CD4-positive, CD25-positive, alpha-beta regulatory T cell (primary cell): ENCODE measurements around the gene GUCY2F. TPM values are rescaled to one million over a fixed set of nuclear protein-coding genes. Genes with fewer than 3 reads are reported as not detected.

ENCODE experiments used
- ATAC-seq, 2 donors: fragments of 150-1000 bp; cut with Tn5 transposase; one replicate each; pipeline ENCODE4 v1.10.0; 2021; ENCODE audit warnings: low read depth in 2 of 2, moderate number of reproducible peaks in 2 of 2, moderate library complexity in 1 of 2
- DNase-seq, 3 donors: peaks; one replicate each; pipeline versions ENCODE4 v3.0.0 to v3.0.0-alpha.2; 2012 to 2022; ENCODE audit warnings: mixed read lengths in 1 of 3
- H3K27ac ChIP-seq: one replicate; pipeline ENCODE4 v1.7.0; 2013; ENCODE audit warnings: mild to moderate bottlenecking, low read length; ENCODE audit not compliant: insufficient read depth, poor library complexity, severe bottlenecking
- H3K27me3 ChIP-seq: one replicate; pipeline ENCODE4 v1.7.0; 2013; ENCODE audit warnings: low read length; ENCODE audit not compliant: control insufficient read depth, insufficient read depth
- H3K36me3 ChIP-seq: one replicate; pipeline ENCODE4 v1.7.0; 2013; ENCODE audit warnings: mild to moderate bottlenecking, low read length, moderate library complexity; ENCODE audit not compliant: control insufficient read depth, insufficient read depth
- H3K4me1 ChIP-seq: 2 replicates; pipeline ENCODE4 v1.7.0; 2013; ENCODE audit warnings: mild to moderate bottlenecking, low read length; ENCODE audit not compliant: insufficient read depth, control insufficient read depth, poor library complexity, severe bottlenecking
- H3K4me3 ChIP-seq: one replicate; pipeline ENCODE4 v1.7.0; 2013; ENCODE audit warnings: low read depth, mild to moderate bottlenecking, low read length, moderate library complexity
- H3K9me3 ChIP-seq, 2 experiments: 1 replicate in 1 of 2; 2 replicates in 1 of 2; pipeline ENCODE4 v1.7.0; 2013; ENCODE audit warnings: low read length in 2 of 2, mild to moderate bottlenecking in 1 of 2, moderate library complexity in 1 of 2; ENCODE audit not compliant: control insufficient read depth in 2 of 2
- H3K27ac Mint-ChIP-seq, 3 donors: one replicate each; pipeline ENCODE4 v1.8.0; 2020 to 2022; ENCODE audit warnings: mild to moderate bottlenecking in 3 of 3, mixed read lengths in 3 of 3, moderate library complexity in 2 of 3
- H3K27me3 Mint-ChIP-seq: one replicate; pipeline ENCODE4 v1.8.0; 2022; ENCODE audit warnings: mild to moderate bottlenecking, mixed read lengths
- H3K36me3 Mint-ChIP-seq: one replicate; pipeline ENCODE4 v1.8.0; 2020; ENCODE audit warnings: mixed read lengths
- H3K4me1 Mint-ChIP-seq, 4 donors: one replicate each; pipeline ENCODE4 v1.8.0; 2020 to 2022; ENCODE audit warnings: mixed read lengths in 4 of 4, mild to moderate bottlenecking in 1 of 4
- H3K4me3 Mint-ChIP-seq, 4 donors: one replicate each; pipeline ENCODE4 v1.8.0; 2020 to 2022; ENCODE audit warnings: mild to moderate bottlenecking in 4 of 4, mixed read lengths in 4 of 4, moderate library complexity in 3 of 4
- H3K9me3 Mint-ChIP-seq, 7 donors: one replicate each; pipeline ENCODE4 v1.8.0; 2020 to 2022; ENCODE audit warnings: mixed read lengths in 7 of 7, mild to moderate bottlenecking in 3 of 7, moderate library complexity in 2 of 7
- polyA plus RNA-seq, 4 donors: library from polyadenylated mRNA; unstranded; fragments of 300-500 nt; fragmentation: Illumina TruSeq; gene quantifications; one replicate each; pipeline ENCODE4 v1.2.3, GENCODE V29; 2021
- total RNA-seq: library from RNA; stranded (reverse); gene quantifications from one replicate; pipeline ENCODE4 v1.2.3, GENCODE V29; 2022

GUCY2F gene
- total and polyA plus RNA-seq, 5 donors from 2014 or later = not detected

GRCh38 chrX:109392895-109393294, 89.0 kb downstream of the GUCY2F start:
- H3K27me3 Mint-ChIP-seq = no peaks in the 10 kb centered on the region
- H3K4me3 Mint-ChIP-seq = no peak overlapping the region
- no peaks in the 10 kb centered on the region for H3K9me3 ChIP-seq
- H3K4me3 ChIP-seq = no peak overlapping the region
- H3K27me3 ChIP-seq = no peaks in the 10 kb centered on the region
- H3K9me3 Mint-ChIP-seq = peaks cover 0 to 3% (median 0%) of the 10 kb centered on the region in 7 donors
- no peaks in the 10 kb centered on the region for H3K4me1 ChIP-seq
- no peak overlapping the region for H3K27ac Mint-ChIP-seq
- no peaks in the 10 kb centered on the region for H3K4me1 Mint-ChIP-seq
- ATAC-seq = no peak
- no peak overlapping the region for H3K27ac ChIP-seq
- DNase-seq = no peak
- H3K36me3 ChIP-seq = no peaks in the 10 kb centered on the region
- no peaks in the 10 kb centered on the region for H3K36me3 Mint-ChIP-seq

GRCh38 chrX:109390556-109390955, 91.3 kb downstream of the GUCY2F start:
- no peak overlapping the region for H3K4me3 Mint-ChIP-seq
- H3K27me3 Mint-ChIP-seq = no peaks in the 10 kb centered on the region
- DNase-seq = no peak
- no peak overlapping the region for H3K27ac Mint-ChIP-seq
- no peak for ATAC-seq
- no peaks in the 10 kb centered on the region for H3K36me3 Mint-ChIP-seq
- no peaks in the 10 kb centered on the region for H3K4me1 Mint-ChIP-seq
- H3K9me3 Mint-ChIP-seq = peaks cover 0 to 3% (median 0%) of the 10 kb centered on the region in 7 donors
- no peaks in the 10 kb centered on the region for H3K9me3 ChIP-seq
- H3K36me3 ChIP-seq = no peaks in the 10 kb centered on the region
- no peak overlapping the region for H3K4me3 ChIP-seq
- H3K27me3 ChIP-seq = no peaks in the 10 kb centered on the region
- H3K27ac ChIP-seq = no peak overlapping the region
- H3K4me1 ChIP-seq = no peaks in the 10 kb centered on the region

GRCh38 chrX:109389917-109390316, 92.0 kb downstream of the GUCY2F start:
- H3K36me3 ChIP-seq = no peaks in the 10 kb centered on the region
- no peak overlapping the region for H3K27ac ChIP-seq
- H3K9me3 ChIP-seq = no peaks in the 10 kb centered on the region
- no peak overlapping the region for H3K4me3 Mint-ChIP-seq
- H3K4me3 ChIP-seq = no peak overlapping the region
- no peaks in the 10 kb centered on the region for H3K4me1 Mint-ChIP-seq
- DNase-seq (no peak), ATAC-seq (no peak)
- H3K9me3 Mint-ChIP-seq = peaks cover 0 to 3% (median 0%) of the 10 kb centered on the region in 7 donors
- no peaks in the 10 kb centered on the region for H3K27me3 ChIP-seq
- no peaks in the 10 kb centered on the region for H3K27me3 Mint-ChIP-seq
- no peak overlapping the region for H3K27ac Mint-ChIP-seq
- H3K36me3 Mint-ChIP-seq = no peaks in the 10 kb centered on the region
- no peaks in the 10 kb centered on the region for H3K4me1 ChIP-seq

GRCh38 chrX:109384699-109385098, 97.2 kb downstream of the GUCY2F start:
- no peaks in the 10 kb centered on the region for H3K27me3 Mint-ChIP-seq
- no peak overlapping the region for H3K4me3 ChIP-seq
- H3K9me3 Mint-ChIP-seq = no peaks in the 10 kb centered on the region
- no peaks in the 10 kb centered on the region for H3K4me1 Mint-ChIP-seq
- H3K4me3 Mint-ChIP-seq = no peak overlapping the region
- no peaks in the 10 kb centered on the region for H3K4me1 ChIP-seq
- no peaks in the 10 kb centered on the region for H3K9me3 ChIP-seq
- H3K27ac Mint-ChIP-seq = no peak overlapping the region
- no peak for ATAC-seq
- no peaks in the 10 kb centered on the region for H3K36me3 Mint-ChIP-seq
- no peaks in the 10 kb centered on the region for H3K27me3 ChIP-seq
- no peak overlapping the region for H3K27ac ChIP-seq
- peak in 1 of 3 donors; percentile 1 for DNase-seq
- no peaks in the 10 kb centered on the region for H3K36me3 ChIP-seq

GRCh38 chrX:109382332-109382731, 99.6 kb downstream of the GUCY2F start:
- no peaks in the 10 kb centered on the region for H3K36me3 Mint-ChIP-seq
- H3K4me1 ChIP-seq = no peaks in the 10 kb centered on the region

GRCh38 chrX:109378281-109378680, 103.6 kb downstream of the GUCY2F start:
- Histone ChIP-seq H3K4me3 (no peak overlapping the region), H3K27me3 (no peaks in the 10 kb centered on the region), H3K27ac (no peak overlapping the region), H3K36me3 (no peaks in the 10 kb centered on the region), H3K4me1 (no peaks in the 10 kb centered on the region), H3K9me3 (no peaks in the 10 kb centered on the region)
- H3K36me3 Mint-ChIP-seq = peaks cover 3% of the 10 kb centered on the region
- no peaks in the 10 kb centered on the region for H3K4me1 Mint-ChIP-seq
- ATAC-seq (no peak), DNase-seq (no peak)
- no peaks in the 10 kb centered on the region for H3K9me3 Mint-ChIP-seq
- no peak overlapping the region for H3K4me3 Mint-ChIP-seq
- H3K27me3 Mint-ChIP-seq = peaks cover 4% of the 10 kb centered on the region
- H3K27ac Mint-ChIP-seq = no peak overlapping the region

More at GRCh38 chrX:109382332-109382731, 99.6 kb downstream of the GUCY2F start:
- Histone ChIP-seq H3K27me3 (no peaks in the 10 kb centered on the region), H3K9me3 (no peaks in the 10 kb centered on the region), H3K4me3 (no peak overlapping the region), H3K36me3 (no peaks in the 10 kb centered on the region), H3K27ac (no peak overlapping the region)
- Mint-ChIP-seq H3K27ac (no peak overlapping the region), H3K27me3 (peaks cover 4% of the 10 kb centered on the region), H3K4me3 (no peak overlapping the region), H3K9me3 (no peaks in the 10 kb centered on the region), H3K4me1 (no peaks in the 10 kb centered on the region)
- ATAC-seq (no peak), DNase-seq (no peak)

GRCh38 chrX:109374262-109374960, 107.5 kb downstream of the GUCY2F start:
- Histone ChIP-seq H3K9me3 (no peaks in the 10 kb centered on the region), H3K4me1 (no peaks in the 10 kb centered on the region), H3K27ac (no peak overlapping the region), H3K27me3 (no peaks in the 10 kb centered on the region), H3K4me3 (no peak overlapping the region), H3K36me3 (no peaks in the 10 kb centered on the region)
- Mint-ChIP-seq H3K27ac (no peak overlapping the region), H3K27me3 (peaks cover 4% of the 10 kb centered on the region), H3K4me1 (no peaks in the 10 kb centered on the region), H3K36me3 (peaks cover 3% of the 10 kb centered on the region), H3K9me3 (no peaks in the 10 kb centered on the region), H3K4me3 (no peak overlapping the region)
- ATAC-seq = no peak
- DNase-seq = no peak

GRCh38 chrX:109373468-109373867, 108.4 kb downstream of the GUCY2F start:
- no peak overlapping the region for H3K27ac Mint-ChIP-seq

More at GRCh38 chrX:109373468-109373867, 108.4 kb downstream of the GUCY2F start:
- no peak for ATAC-seq
- H3K4me1 Mint-ChIP-seq = no peaks in the 10 kb centered on the region
- H3K36me3 Mint-ChIP-seq = peaks cover 3% of the 10 kb centered on the region
- Histone ChIP-seq H3K27ac (no peak overlapping the region), H3K9me3 (no peaks in the 10 kb centered on the region), H3K36me3 (no peaks in the 10 kb centered on the region), H3K27me3 (no peaks in the 10 kb centered on the region), H3K4me3 (no peak overlapping the region), H3K4me1 (no peaks in the 10 kb centered on the region)
- H3K9me3 Mint-ChIP-seq = no peaks in the 10 kb centered on the region
- DNase-seq = no peak
- no peak overlapping the region for H3K4me3 Mint-ChIP-seq
- H3K27me3 Mint-ChIP-seq = peaks cover 4% of the 10 kb centered on the region
